Measurements from ENCODE around the gene CAV2.

The CAV2 gene

DNA sequence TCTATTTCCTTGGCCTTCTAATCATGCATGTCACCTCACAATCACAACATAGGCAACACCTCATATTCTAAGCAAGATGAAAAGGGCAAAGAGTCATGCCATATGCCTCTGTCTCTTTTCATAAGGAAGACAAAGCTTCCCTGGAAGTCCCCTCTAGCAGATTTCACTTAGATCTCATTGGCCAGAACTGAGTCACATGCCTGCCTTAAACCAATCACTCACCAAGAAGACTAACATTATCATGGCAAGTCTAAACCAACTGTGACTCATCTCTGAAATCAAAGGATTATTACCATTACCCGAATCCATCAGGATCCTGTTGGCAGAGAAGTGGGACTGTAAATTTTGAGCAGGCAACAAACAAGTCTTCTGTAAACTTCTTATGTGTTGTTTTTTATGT, 53.1 kb downstream of the CAV2 start:
- ChIA-PET POLR2A (no interaction called here), CTCF (interaction anchor here (1.3 to 2.7 kb wide), 5 partner anchors 10 to 115 kb away, joined by 3 to 11 read pairs (median 4); no protein-coding TSS in a partner anchor)

DNA sequence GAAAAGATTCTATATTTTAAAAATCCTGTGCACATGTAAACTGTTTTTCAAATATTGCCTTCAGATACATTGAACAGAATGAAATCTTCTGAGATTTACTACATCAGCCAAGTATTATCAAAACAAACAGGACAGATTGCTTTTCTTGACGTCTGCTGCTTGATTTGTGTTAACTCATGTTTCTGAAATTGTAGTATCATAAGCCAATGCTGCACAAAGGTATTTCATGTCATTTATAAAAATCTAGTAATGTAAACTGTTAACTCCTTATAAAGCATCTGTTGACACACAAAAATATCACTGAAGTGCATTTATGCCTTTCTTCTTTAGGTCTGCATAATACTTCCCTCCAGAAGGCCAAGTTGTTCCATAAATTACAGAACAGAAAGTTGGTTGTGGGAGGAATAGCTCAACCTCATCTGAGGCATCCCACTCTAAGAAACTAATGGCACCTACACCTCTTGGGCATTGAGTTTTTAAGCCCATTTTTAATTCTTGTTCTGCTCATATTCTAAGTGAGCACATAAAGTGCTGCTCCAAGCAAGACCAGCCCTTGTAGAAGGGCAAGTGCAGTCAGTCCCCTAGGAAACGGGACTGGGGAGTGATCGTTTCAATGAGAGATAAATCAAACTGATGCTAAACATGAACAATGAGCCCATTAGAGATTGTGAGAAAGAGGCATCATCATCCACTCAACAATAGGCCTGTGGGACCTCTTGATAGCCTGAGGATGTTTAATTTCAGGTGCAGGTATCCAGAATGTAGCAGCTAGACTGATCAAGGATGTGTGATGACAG, 53.8 kb downstream of the CAV2 start:
- H3K4me3 ChIP-seq (ENCODE audit: low read depth, low read length), result no peak overlapping the region
- DNase-seq (ENCODE audit: low read depth, low spot score), result no peak
- ChIA-PET CTCF (interaction anchor here (1.3 to 2.7 kb wide), 3 partner anchors 29 to 295 kb away, joined by 3 to 11 read pairs (median 6); no protein-coding TSS in a partner anchor), POLR2A (no interaction called here)
- TF ChIP-seq, protein P1, sequence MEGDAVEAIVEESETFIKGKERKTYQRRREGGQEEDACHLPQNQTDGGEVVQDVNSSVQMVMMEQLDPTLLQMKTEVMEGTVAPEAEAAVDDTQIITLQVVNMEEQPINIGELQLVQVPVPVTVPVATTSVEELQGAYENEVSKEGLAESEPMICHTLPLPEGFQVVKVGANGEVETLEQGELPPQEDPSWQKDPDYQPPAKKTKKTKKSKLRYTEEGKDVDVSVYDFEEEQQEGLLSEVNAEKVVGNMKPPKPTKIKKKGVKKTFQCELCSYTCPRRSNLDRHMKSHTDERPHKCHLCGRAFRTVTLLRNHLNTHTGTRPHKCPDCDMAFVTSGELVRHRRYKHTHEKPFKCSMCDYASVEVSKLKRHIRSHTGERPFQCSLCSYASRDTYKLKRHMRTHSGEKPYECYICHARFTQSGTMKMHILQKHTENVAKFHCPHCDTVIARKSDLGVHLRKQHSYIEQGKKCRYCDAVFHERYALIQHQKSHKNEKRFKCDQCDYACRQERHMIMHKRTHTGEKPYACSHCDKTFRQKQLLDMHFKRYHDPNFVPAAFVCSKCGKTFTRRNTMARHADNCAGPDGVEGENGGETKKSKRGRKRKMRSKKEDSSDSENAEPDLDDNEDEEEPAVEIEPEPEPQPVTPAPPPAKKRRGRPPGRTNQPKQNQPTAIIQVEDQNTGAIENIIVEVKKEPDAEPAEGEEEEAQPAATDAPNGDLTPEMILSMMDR (IDR thresholded peaks at IDR 0.05; ENCODE audit: insufficient read depth, low read length, missing control alignments), result no peak

More for the DNA sequence above, 53.1 kb downstream of the CAV2 start:
- DNase-seq (ENCODE audit: low read depth, low spot score), result no peak
- H3K4me3 ChIP-seq (ENCODE audit: low read depth, low read length), result no peak overlapping the region
- TF ChIP-seq, protein P1 (IDR thresholded peaks at IDR 0.05; ENCODE audit: insufficient read depth, low read length, missing control alignments), result no peak

DNA sequence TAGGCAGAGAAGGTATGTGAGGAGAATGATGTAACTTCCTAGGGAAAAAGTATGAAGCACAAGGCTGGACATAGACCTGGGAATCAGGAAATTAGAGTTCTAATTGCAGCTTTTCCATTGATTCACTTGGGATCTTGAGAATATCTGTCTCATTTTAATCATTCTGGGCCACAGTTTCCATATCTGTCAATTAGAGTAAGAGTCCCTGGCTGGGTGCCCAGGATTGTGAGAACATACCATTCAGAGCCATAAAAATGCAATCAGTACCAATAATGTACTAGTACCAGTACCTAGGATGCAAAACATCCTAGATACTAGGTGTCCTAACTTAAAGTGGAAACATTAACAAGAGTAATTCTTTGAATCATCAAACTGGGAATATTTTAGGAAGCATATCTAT, 54.9 kb downstream of the CAV2 start:
- CTCF ChIA-PET, result interaction anchor here (1.0 to 2.2 kb wide), 2 partner anchors 296 to 305 kb away, joined by 3 to 6 read pairs; no protein-coding TSS in a partner anchor
- H3K4me3 ChIP-seq (ENCODE audit: low read depth, low read length), result no peak overlapping the region
- DNase-seq (ENCODE audit: low read depth, low spot score), result no peak
- TF ChIP-seq, protein P1 (IDR thresholded peaks at IDR 0.05; ENCODE audit: insufficient read depth, low read length, missing control alignments), result no peak
- POLR2A ChIA-PET, result no interaction called here

DNA sequence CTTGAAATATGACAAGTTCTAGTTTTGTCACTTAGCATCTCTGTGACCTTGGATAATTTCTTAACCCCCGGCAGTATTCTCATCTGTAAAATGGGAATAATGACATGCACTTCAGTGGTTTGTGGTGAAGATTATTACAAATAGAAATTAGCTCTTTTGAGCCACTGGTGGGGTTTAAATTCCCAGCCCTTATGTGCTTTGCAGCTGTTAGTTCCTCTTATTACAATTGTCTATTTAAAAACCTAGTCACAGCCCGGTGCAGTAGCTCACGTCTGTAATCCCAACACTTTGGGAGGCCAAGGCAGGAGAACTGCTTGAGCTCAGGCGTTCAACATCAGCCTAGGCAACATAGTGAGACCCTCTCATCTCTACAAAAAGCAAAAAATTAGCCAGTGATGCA, 55.4 kb downstream of the CAV2 start:
- no peak for DNase-seq (ENCODE audit: low read depth, low spot score)
- H3K4me3 ChIP-seq (ENCODE audit: low read depth, low read length), result no peak overlapping the region
- ChIA-PET POLR2A (no interaction called here), CTCF (interaction anchor here (1.0 to 2.2 kb wide), 2 partner anchors 297 to 305 kb away, joined by 3 to 6 read pairs; no protein-coding TSS in a partner anchor)
- TF ChIP-seq, protein P1 (IDR thresholded peaks at IDR 0.05; ENCODE audit: insufficient read depth, low read length, missing control alignments), result no peak

DNA sequence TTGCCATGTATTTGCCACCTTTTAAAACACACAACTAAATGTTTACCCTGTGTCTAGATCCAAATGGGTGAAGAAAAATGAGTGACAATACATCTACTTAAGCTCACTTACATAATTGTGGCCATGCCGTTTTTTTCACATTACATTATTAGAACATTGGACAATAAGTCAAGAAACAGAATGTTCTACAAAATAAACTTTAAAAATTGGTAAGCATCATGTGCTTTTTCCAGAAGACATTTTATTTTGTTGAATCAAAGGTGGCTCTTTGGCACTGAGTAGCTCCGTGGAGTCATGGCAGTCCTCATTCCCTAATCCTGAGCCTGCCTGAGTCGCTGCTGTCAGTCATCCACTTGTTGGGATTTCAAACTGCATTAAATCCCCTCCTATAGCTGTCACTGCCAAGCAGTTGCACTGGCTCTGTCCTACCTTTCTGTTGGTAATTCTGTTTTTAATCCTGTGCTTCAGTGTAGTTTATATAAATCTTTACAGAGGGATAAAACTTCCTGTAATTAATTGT, 57.6 kb downstream of the CAV2 start:
- H3K4me3 ChIP-seq (ENCODE audit: low read depth, low read length), result no peak overlapping the region
- DNase-seq (ENCODE audit: low read depth, low spot score), result no peak
- TF ChIP-seq, protein P1 (IDR thresholded peaks at IDR 0.05; ENCODE audit: insufficient read depth, low read length, missing control alignments), result no peak
- POLR2A ChIA-PET, result no interaction called here
- CTCF ChIA-PET, result interaction anchor here (1.2 kb wide), 1 partner anchor 20 kb away, joined by 3 read pairs; no protein-coding TSS in a partner anchor

DNA sequence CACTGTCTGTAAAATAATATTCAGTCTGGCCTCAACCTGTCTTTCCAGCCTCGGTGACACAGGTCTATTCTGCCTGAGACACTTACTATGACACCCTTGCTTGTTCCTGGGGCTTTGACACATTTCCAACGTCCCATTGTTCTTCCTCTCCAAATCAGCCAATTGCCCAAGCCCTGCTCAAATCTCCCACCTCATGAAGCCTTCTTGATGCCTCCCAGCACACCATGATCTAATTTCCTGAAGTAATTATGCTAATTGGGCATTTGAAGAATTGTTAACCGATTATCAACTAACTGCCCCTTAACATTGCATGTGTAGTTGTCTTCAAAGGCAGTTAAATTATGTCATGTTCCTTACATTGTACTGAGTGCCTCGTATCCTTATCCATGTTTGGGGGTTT, 58.4 kb downstream of the CAV2 start:
- CTCF ChIA-PET, result interaction anchor here (1.2 kb wide), 1 partner anchor 20 kb away, joined by 3 read pairs; no protein-coding TSS in a partner anchor
- H3K4me3 ChIP-seq (ENCODE audit: low read depth, low read length), result no peak overlapping the region
- TF ChIP-seq, protein P1 (IDR thresholded peaks at IDR 0.05; ENCODE audit: insufficient read depth, low read length, missing control alignments), result no peak
- POLR2A ChIA-PET, result no interaction called here
- no peak for DNase-seq (ENCODE audit: low read depth, low spot score)

Measured in AG04449 (cell line).